IMR-90 (cell line): ENCODE results near the gene RHBDF2. TPM values are rescaled to one million over a fixed set of nuclear protein-coding genes. Genes with fewer than 3 reads are reported as not detected.

Experiments
- ATAC-seq: fragments of 200-7000 bp; cut with Tn5 transposase; 2 replicates; pipeline ENCODE4 v1.9.1; 2020; ENCODE audit warnings: low read depth, mild to moderate bottlenecking, moderate library complexity
- BruUV-seq: library from RNA; stranded (reverse); fragments of 400-500 nt; replicated peaks from 2 replicates; lab custom pipeline; 2021; lab: Mats Ljungman, UMichigan
- CTCF ChIA-PET: fragments of 300-600 bp; formaldehyde crosslinking; extraction: SDS; loops from one replicate; lab custom pipeline; 2021; ENCODE audit warnings: antibody characterized with exemption; lab: Yijun Ruan, JAX
- POLR2A ChIA-PET: fragments of 300-600 bp; sonication (Branson Sonifier 250); formaldehyde crosslinking; loops from one replicate; lab custom pipeline; 2022; ENCODE audit warnings: antibody characterized with exemption; ENCODE audit not compliant: unreplicated experiment; lab: Charles Lee
- DNase-seq: peaks from one replicate; pipeline ENCODE4 v3.0.0; 2013
- H2AFZ ChIP-seq: replicated peaks from 2 replicates; pipeline ENCODE3; 2013; ENCODE audit warnings: low read length, mild to moderate bottlenecking; ENCODE audit not compliant: poor library complexity
- H2AK5ac ChIP-seq: 2 replicates; pipeline ENCODE4 v1.6.1; 2013; ENCODE audit warnings: low read depth, low read length, inconsistent platforms
- H2AK9ac ChIP-seq: replicated peaks from 2 replicates; pipeline ENCODE3; 2013; ENCODE audit warnings: mild to moderate bottlenecking, low read depth, low read length, moderate library complexity; ENCODE audit not compliant: poor library complexity
- H2BK120ac ChIP-seq: 2 replicates; pipeline ENCODE4 v1.6.1; 2013; ENCODE audit warnings: low read depth, low read length, inconsistent platforms
- H2BK15ac ChIP-seq: 3 replicates; pipeline ENCODE4 v1.6.1; 2013; ENCODE audit warnings: low read depth, low read length, inconsistent platforms
- H2BK20ac ChIP-seq: 2 replicates; pipeline ENCODE4 v1.6.1; 2013; ENCODE audit warnings: low read depth, mild to moderate bottlenecking, inconsistent platforms, low read length, moderate library complexity
- H2BK5ac ChIP-seq: 2 replicates; pipeline ENCODE4 v1.6.1; 2013; ENCODE audit warnings: mild to moderate bottlenecking, low read depth, low read length, inconsistent platforms; ENCODE audit not compliant: poor library complexity, severe bottlenecking
- H3K14ac ChIP-seq: replicated peaks from 2 replicates; pipeline ENCODE4 v1.6.1; 2013; ENCODE audit warnings: low read depth, low read length, inconsistent platforms
- H3K18ac ChIP-seq: 2 replicates; pipeline ENCODE4 v1.6.1; 2013; ENCODE audit warnings: low read depth, low read length, control low read depth
- H3K23ac ChIP-seq: 2 replicates; pipeline ENCODE4 v1.6.1; 2013; ENCODE audit warnings: low read depth, low read length, inconsistent platforms
- H3K27ac ChIP-seq: 2 replicates; pipeline ENCODE4 v1.5.1; 2013; ENCODE audit warnings: mild to moderate bottlenecking, control low read depth, low read length; ENCODE audit not compliant: insufficient read depth
- H3K27me3 ChIP-seq: 2 replicates; pipeline ENCODE4 v1.6.1; 2013; ENCODE audit warnings: low read length; ENCODE audit not compliant: control insufficient read depth, insufficient read depth
- H3K36me3 ChIP-seq: 2 replicates; pipeline ENCODE4 v1.6.1; 2013; ENCODE audit warnings: low read length, mixed read lengths; ENCODE audit not compliant: control insufficient read depth, insufficient read depth
- H3K4ac ChIP-seq: 2 replicates; pipeline ENCODE4 v1.6.1; 2013; ENCODE audit warnings: low read depth, low read length, inconsistent platforms
- H3K4me1 ChIP-seq: 2 replicates; pipeline ENCODE4 v1.6.1; 2013; ENCODE audit warnings: low read length, mixed read lengths; ENCODE audit not compliant: control insufficient read depth, insufficient read depth
- H3K4me2 ChIP-seq: 2 replicates; pipeline ENCODE4 v1.6.1; 2013; ENCODE audit warnings: low read depth, mild to moderate bottlenecking, control low read depth, low read length, moderate library complexity
- H3K4me3 ChIP-seq: 2 replicates; pipeline ENCODE4 v1.5.1; 2013; ENCODE audit warnings: low read depth, mild to moderate bottlenecking, control low read depth, low read length, moderate library complexity; ENCODE audit not compliant: insufficient read depth
- H3K56ac ChIP-seq: 2 replicates; pipeline ENCODE4 v1.6.1; 2013; ENCODE audit warnings: low read length, inconsistent platforms; ENCODE audit not compliant: insufficient read depth; ENCODE audit errors: extremely low read depth
- H3K79me1 ChIP-seq, 2 experiments: 2 replicates each; pipeline ENCODE4 v1.6.1; 2013; ENCODE audit warnings: low read length in 2 of 2, inconsistent platforms in 1 of 2, low read depth in 1 of 2
- H3K9ac ChIP-seq: 2 replicates; pipeline ENCODE4 v1.6.1; 2013; ENCODE audit warnings: low read depth, low read length, control low read depth
- H3K9me1 ChIP-seq: 2 replicates; pipeline ENCODE4 v1.6.1; 2013; ENCODE audit warnings: low read length, inconsistent platforms; ENCODE audit not compliant: insufficient read depth
- H3K9me3 ChIP-seq: 2 replicates; pipeline ENCODE4 v1.6.1; 2013; ENCODE audit warnings: low read length; ENCODE audit not compliant: control insufficient read depth, insufficient read depth
- H4K20me1 ChIP-seq: 2 replicates; pipeline ENCODE4 v1.6.1; 2013; ENCODE audit warnings: low read length, inconsistent platforms; ENCODE audit not compliant: insufficient read depth
- H4K5ac ChIP-seq: 2 replicates; pipeline ENCODE4 v1.6.1; 2013; ENCODE audit warnings: mild to moderate bottlenecking, low read depth, low read length, control low read depth
- H4K8ac ChIP-seq, 2 experiments: 2 replicates each; pipeline ENCODE4 v1.6.1; 2013; ENCODE audit warnings: low read depth in 2 of 2, low read length in 2 of 2, control low read depth in 1 of 2, inconsistent platforms in 1 of 2
- H4K91ac ChIP-seq: 2 replicates; pipeline ENCODE4 v1.6.1; 2013; ENCODE audit warnings: low read depth, low read length, inconsistent platforms; ENCODE audit not compliant: insufficient read depth
- BHLHE40 ChIP-seq: fragments of 150-350 bp; IDR thresholded peaks from 2 replicates; pipeline ENCODE4 v1.6.1; 2016; ENCODE audit warnings: mild to moderate bottlenecking, low read depth, low read length
- CEBPB ChIP-seq: IDR thresholded peaks from 2 replicates; pipeline ENCODE4 v1.6.1; 2012; ENCODE audit warnings: low read depth, low read length, improper control_type of control experiment
- CHD1 ChIP-seq: IDR thresholded peaks from 2 replicates; pipeline ENCODE4 v1.6.1; 2012; ENCODE audit warnings: low read depth, low read length, improper control_type of control experiment
- CTCF ChIP-seq: conservative IDR thresholded peaks from 2 replicates; pipeline ENCODE4 v1.5.1; 2012; ENCODE audit warnings: mild to moderate bottlenecking, low read depth, low read length, improper control_type of control experiment
- ELK1 ChIP-seq: fragments of 150-350 bp; IDR thresholded peaks from 2 replicates; pipeline ENCODE4 v1.6.1; 2016; ENCODE audit warnings: low read depth, mild to moderate bottlenecking, low read length, moderate library complexity, borderline replicate concordance
- MAFK ChIP-seq: IDR thresholded peaks from 2 replicates; pipeline ENCODE4 v1.6.1; 2012; ENCODE audit warnings: low read depth, low read length, improper control_type of control experiment
- MAZ ChIP-seq: IDR thresholded peaks from 2 replicates; pipeline ENCODE4 v1.6.1; 2012; ENCODE audit warnings: low read depth, mild to moderate bottlenecking, low read length, improper control_type of control experiment, moderate library complexity, borderline replicate concordance
- MXI1 ChIP-seq: IDR thresholded peaks from 2 replicates; pipeline ENCODE4 v1.6.1; 2012; ENCODE audit warnings: low read depth, mild to moderate bottlenecking, low read length, moderate library complexity, borderline replicate concordance
- POLR2A ChIP-seq: IDR thresholded peaks from 2 replicates; pipeline ENCODE4 v1.6.1; 2012; ENCODE audit warnings: mild to moderate bottlenecking, low read depth, low read length
- RAD21 ChIP-seq: IDR thresholded peaks from 2 replicates; pipeline ENCODE4 v1.6.1; 2012; ENCODE audit warnings: low read length, improper control_type of control experiment
- RFX5 ChIP-seq: IDR thresholded peaks from 2 replicates; pipeline ENCODE4 v1.8.0; 2012; ENCODE audit warnings: low read depth, mild to moderate bottlenecking, low read length, moderate library complexity
- SMC3 ChIP-seq: fragments of 150-350 bp; IDR thresholded peaks from 2 replicates; pipeline ENCODE4 v1.6.1; 2016; ENCODE audit warnings: low read depth, mild to moderate bottlenecking, antibody characterized with exemption, low read length, moderate library complexity
- WGBS, 2 experiments: methylation state at CpG; one replicate each; pipeline versions ENCODE4 v1.1.5 to v1.1.7; 2013; ENCODE audit warnings: missing lambda C conversion rate in 2 of 2; ENCODE audit not compliant: insufficient read length in 1 of 2; ENCODE audit errors: extremely low coverage in 2 of 2; 5-methylcytosine and 5-hydroxymethylcytosine counted together
- dilution Hi-C: fragments of 300-500 bp; cut with HindIII; formaldehyde crosslinking; loops from one replicate; pipeline ENCODE4 v1.14.3; 2018; ENCODE audit warnings: low sequenced_read_pairs; ENCODE audit not compliant: unreplicated experiment
- in situ Hi-C: fragments of 300-500 bp; cut with MboI; formaldehyde crosslinking; loops from 3 replicates; pipeline ENCODE4 v1.14.3; 2019; ENCODE audit warnings: low sequenced_read_pairs, inconsistent platforms, mixed read lengths
- intact Hi-C: fragments of 100-400 bp; cut with micrococcal nuclease; formaldehyde crosslinking; loops from 2 replicates; pipeline ENCODE4 v1.10.0; 2022
- polyA plus RNA-seq, 3 experiments: library from polyadenylated mRNA; depleted of rRNA; stranded (reverse); fragments of >200 nt; gene quantifications; 2 replicates each; pipeline ENCODE4 v1.2.3, GENCODE V29; 2012; ENCODE audit warnings: low replicate concordance in 1 of 3
- total RNA-seq: library from RNA; depleted of rRNA; stranded (reverse); fragments of >200 nt; gene quantifications from 2 replicates; pipeline ENCODE4 v1.2.3, GENCODE V29; 2012

Gene RHBDF2
- total and polyA plus RNA-seq, 2 of the 4 experiments (the other 2 are of a cell fraction) = 1.3 to 8.3 TPM

GRCh38 chr17:76453431-76453743 lies 47.8 kb downstream of the RHBDF2 start:
- Histone ChIP-seq H3K4me2 (no peak overlapping the region), H4K8ac (no peak overlapping the region), H4K5ac (no peak overlapping the region), H3K9me3 (no peaks in the 10 kb centered on the region), H3K23ac (no peak overlapping the region), H3K9me1 (peaks cover 13% of the 10 kb centered on the region), H4K91ac (no peak overlapping the region), H2AK9ac (peak overlapping the region; percentile 95), H3K27me3 (no peaks in the 10 kb centered on the region), H2BK5ac (no peak overlapping the region), H2AK5ac (no peak overlapping the region), H3K4ac (no peak overlapping the region), H3K9ac (no peak overlapping the region), H2AFZ (peak overlapping the region; percentile 97), H3K27ac (no peak overlapping the region), H3K18ac (no peak overlapping the region), H3K36me3 (no peaks in the 10 kb centered on the region), H3K4me1 (peaks cover 8% of the 10 kb centered on the region), H2BK15ac (no peak overlapping the region), H2BK20ac (no peak overlapping the region), H2BK120ac (no peak overlapping the region), H4K20me1 (peaks cover 42% of the 10 kb centered on the region), H3K14ac (no peak overlapping the region), H3K4me3 (0 out of 2 replicates have a peak overlapping the region, but pooled peaks have one; percentile 7), H3K79me1 (peaks cover 19 to 40% of the 10 kb centered on the region in 2 experiments; a peak in 3 of 4 replicates), H3K56ac (no peak overlapping the region)
- no CpG with 5 or more reads among the region's 6 CpGs for WGBS, 2 experiments
- intact Hi-C loops = loop anchor here (10.0 kb wide), 1 partner anchor 139 kb away; no protein-coding TSS in a partner anchor
- CTCF ChIA-PET = interaction anchor here (0.8 to 2.4 kb wide), 2 partner anchors 13 to 93 kb away, joined by 3 to 7 read pairs; no protein-coding TSS in a partner anchor
- no TSS peak for BruUV-seq
- POLR2A ChIA-PET = no interaction called here
- no peak for DNase-seq
- no peak for ATAC-seq
- dilution Hi-C loops = no loop called here
- no peak for TF ChIP-seq RAD21
- no peak for TF ChIP-seq POLR2A
- no peak for TF ChIP-seq CHD1
- TF ChIP-seq CTCF = no peak
- no peak for TF ChIP-seq CEBPB
- TF ChIP-seq BHLHE40 = no peak
- TF ChIP-seq MAZ = no peak
- TF ChIP-seq MAFK = no peak
- no peak for TF ChIP-seq ELK1
- TF ChIP-seq SMC3 = no peak
- no peak for TF ChIP-seq RFX5
- no peak for TF ChIP-seq MXI1
- in situ Hi-C loops = no loop called here
